Measurements from ENCODE around the gene DPAGT1.

The DPAGT1 gene

DNA sequence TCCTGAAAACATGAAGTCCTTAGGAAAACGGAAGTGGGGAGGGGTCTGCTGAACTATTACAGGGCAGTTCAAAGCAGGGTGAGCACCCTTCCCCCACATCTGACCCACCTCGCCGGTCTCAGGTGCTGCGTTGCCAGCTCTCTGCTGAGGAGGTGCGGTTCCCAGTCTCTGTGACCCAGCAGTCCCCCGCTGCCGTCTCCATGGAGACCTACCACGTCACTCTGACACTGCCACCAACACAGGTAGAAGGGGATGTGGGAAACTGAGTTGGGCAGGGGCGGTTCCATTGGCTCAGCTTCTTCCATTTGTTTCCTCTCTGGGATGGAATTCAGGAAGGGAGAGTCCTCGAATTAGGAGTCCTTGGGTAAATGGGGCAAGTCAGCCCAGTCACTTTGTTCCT, 8.8 kb upstream of the DPAGT1 start:
- no peak overlapping the region for H3K4me3 ChIP-seq (ENCODE audit: low read depth, low read length)
- DNase-seq (ENCODE audit: low read depth) = no peak
- TF ChIP-seq, protein P1, sequence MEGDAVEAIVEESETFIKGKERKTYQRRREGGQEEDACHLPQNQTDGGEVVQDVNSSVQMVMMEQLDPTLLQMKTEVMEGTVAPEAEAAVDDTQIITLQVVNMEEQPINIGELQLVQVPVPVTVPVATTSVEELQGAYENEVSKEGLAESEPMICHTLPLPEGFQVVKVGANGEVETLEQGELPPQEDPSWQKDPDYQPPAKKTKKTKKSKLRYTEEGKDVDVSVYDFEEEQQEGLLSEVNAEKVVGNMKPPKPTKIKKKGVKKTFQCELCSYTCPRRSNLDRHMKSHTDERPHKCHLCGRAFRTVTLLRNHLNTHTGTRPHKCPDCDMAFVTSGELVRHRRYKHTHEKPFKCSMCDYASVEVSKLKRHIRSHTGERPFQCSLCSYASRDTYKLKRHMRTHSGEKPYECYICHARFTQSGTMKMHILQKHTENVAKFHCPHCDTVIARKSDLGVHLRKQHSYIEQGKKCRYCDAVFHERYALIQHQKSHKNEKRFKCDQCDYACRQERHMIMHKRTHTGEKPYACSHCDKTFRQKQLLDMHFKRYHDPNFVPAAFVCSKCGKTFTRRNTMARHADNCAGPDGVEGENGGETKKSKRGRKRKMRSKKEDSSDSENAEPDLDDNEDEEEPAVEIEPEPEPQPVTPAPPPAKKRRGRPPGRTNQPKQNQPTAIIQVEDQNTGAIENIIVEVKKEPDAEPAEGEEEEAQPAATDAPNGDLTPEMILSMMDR (IDR thresholded peaks at IDR 0.05; ENCODE audit: control insufficient read depth, extremely low read depth, insufficient read depth) = no peak

- DNase-seq (ENCODE audit: low read depth) = no peak
- H3K4me3 ChIP-seq (ENCODE audit: low read depth, low read length) = no peak overlapping the region
- TF ChIP-seq, protein P1 (IDR thresholded peaks at IDR 0.05; ENCODE audit: control insufficient read depth, extremely low read depth, insufficient read depth) = no peak
These were observed 8.2 kb upstream of the DPAGT1 start for GRCh38 chr11:119109843-119110242.

GRCh38 chr11:119108857-119109221, 7.2 kb upstream of the DPAGT1 start:
- H3K4me3 ChIP-seq (ENCODE audit: low read depth, low read length) = peak overlapping the region; percentile 73
- TF ChIP-seq, protein P1 (IDR thresholded peaks at IDR 0.05; ENCODE audit: control insufficient read depth, extremely low read depth, insufficient read depth) = no peak
- DNase-seq (ENCODE audit: low read depth) = no peak

DNA sequence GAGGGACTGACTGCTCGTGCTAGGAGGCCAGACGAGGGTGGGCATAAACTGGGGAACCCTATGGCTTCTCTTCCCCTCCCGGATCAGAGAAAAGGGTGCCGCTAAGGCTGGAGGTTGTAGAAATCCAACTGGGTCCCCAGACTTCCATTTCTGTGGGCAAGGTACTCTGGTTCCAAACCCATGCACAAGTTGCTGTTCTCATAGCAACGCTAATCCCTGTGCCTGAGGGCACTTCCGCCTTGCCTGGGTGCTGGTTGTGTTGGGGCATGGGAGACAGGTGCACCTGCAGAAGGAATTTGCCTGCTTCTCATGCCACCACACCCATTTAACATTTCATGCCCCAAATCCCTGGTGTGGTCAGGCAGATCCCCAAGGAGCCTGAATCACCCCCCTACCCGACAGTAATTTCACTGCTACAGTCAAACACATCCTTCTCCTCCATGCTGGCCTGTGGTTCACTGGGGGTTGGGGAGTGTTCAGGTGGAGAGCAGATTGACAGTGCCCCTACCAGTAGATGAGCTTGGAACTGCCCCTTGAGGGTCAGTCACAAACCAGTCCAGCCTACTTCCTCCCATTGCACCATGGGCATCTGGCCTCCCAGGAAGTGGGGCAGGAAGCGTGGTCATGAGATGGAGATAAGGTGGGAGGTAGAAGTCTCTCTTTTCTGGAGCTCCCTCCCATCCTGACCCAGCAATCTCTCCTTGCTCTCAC, 6.6 kb upstream of the DPAGT1 start:
- TF ChIP-seq, protein P1 (IDR thresholded peaks at IDR 0.05; ENCODE audit: control insufficient read depth, extremely low read depth, insufficient read depth) = no peak
- H3K4me3 ChIP-seq (ENCODE audit: low read depth, low read length) = peak overlapping the region; percentile 73
- no peak for DNase-seq (ENCODE audit: low read depth)

GRCh38 chr11:119107538-119108145, 6.0 kb upstream of the DPAGT1 start:
- peak overlapping the region; percentile 73 for H3K4me3 ChIP-seq (ENCODE audit: low read depth, low read length)
- DNase-seq (ENCODE audit: low read depth) = no peak
- TF ChIP-seq, protein P1 (IDR thresholded peaks at IDR 0.05; ENCODE audit: control insufficient read depth, extremely low read depth, insufficient read depth) = no peak

GRCh38 chr11:119106564-119107537, 5.2 kb upstream of the DPAGT1 start, which contains the start of gene C2CD2L:
C2CD2L (plus strand) TSS chr11:119107344; CDS start chr11:119107742, 398 bp downstream.
- DNase-seq (ENCODE audit: low read depth) = peak; percentile 71
- H3K4me3 ChIP-seq (ENCODE audit: low read depth, low read length) = peak within 1 kb of the TSS; percentile 73
- TF ChIP-seq, protein P1 (IDR thresholded peaks at IDR 0.05; ENCODE audit: control insufficient read depth, extremely low read depth, insufficient read depth) = no peak
